Esophagus muscularis mucosa (tissue), 3 donors: Measurements from ENCODE around the gene CLEC4M.

Source experiments
- CTCF ChIP-seq, 3 experiments: fragments of 200-600 bp in 2 of 3; fragments of 450-650 bp in 1 of 3; sonication (generic) in 2 of 3; IDR thresholded peaks; one replicate each; pipeline ENCODE4 v1.5.1; 2017 to 2019; ENCODE audit warnings: antibody characterized with exemption in 3 of 3, mild to moderate bottlenecking in 2 of 3, moderate library complexity in 1 of 3
- POLR2AphosphoS5 ChIP-seq, 2 donors: sonication (generic); formaldehyde crosslinking; IDR thresholded peaks; one replicate each; pipeline ENCODE4 v1.6.1; 2017; ENCODE audit warnings: antibody characterized with exemption in 2 of 2

GRCh38 chr19:7767487-7767886 is 4.4 kb downstream of the CLEC4M start:
- TF ChIP-seq POLR2AphosphoS5 (IDR thresholded peaks at IDR 0.05) (no peak), CTCF (IDR thresholded peaks at IDR 0.05) (no peak)
